ENCODE results near the gene ACTN3. TPM values are rescaled to one million over a fixed set of nuclear protein-coding genes. Genes with fewer than 3 reads are reported as not detected.

Gene ACTN3
- polyA plus RNA-seq, 1 donor from 2014 or later = not detected

GRCh38 chr11:66566221-66566620, 19.5 kb downstream of the ACTN3 start:
- Histone ChIP-seq H3K9me3 (ENCODE audit: low read length) (no peaks in the 10 kb centered on the region), H4K20me1 (ENCODE audit: insufficient read depth) (no peaks in the 10 kb centered on the region), H2AFZ (ENCODE audit: low read depth, low read length) (no peak overlapping the region), H3K9ac (ENCODE audit: low read length) (no peak overlapping the region), H3K36me3 (ENCODE audit: insufficient read depth, low read length) (no peaks in the 10 kb centered on the region), H3K4me3 (ENCODE audit: low read length) (no peak overlapping the region), H3K27ac (ENCODE audit: low read length) (no peak overlapping the region), H3K79me2 (replicated peaks; ENCODE audit: insufficient read depth, low read length) (no peaks in the 10 kb centered on the region), H3K9me2 (ENCODE audit: insufficient read depth, low read length) (no peaks in the 10 kb centered on the region), H3K4me2 (ENCODE audit: low read length) (no peak overlapping the region), H3K27me3 (ENCODE audit: insufficient read depth, low read depth, low read length) (no peaks in the 10 kb centered on the region), H3F3A (ENCODE audit: insufficient read depth, low read length, poor library complexity, severe bottlenecking) (no peaks in the 10 kb centered on the region)
- TF ChIP-seq POLR2AphosphoS5 (IDR thresholded peaks at IDR 0.05) = no peak
- TF ChIP-seq MXI1 (conservative IDR thresholded peaks at IDR 0.05; ENCODE audit: poor library complexity, severe bottlenecking) = no peak
- no peak for TF ChIP-seq EZH2 (IDR thresholded peaks at IDR 0.05; ENCODE audit: borderline replicate concordance, insufficient read depth, low read length, poor library complexity, severe bottlenecking)
- TF ChIP-seq EP300 (conservative IDR thresholded peaks at IDR 0.05; ENCODE audit: poor library complexity, severe bottlenecking) = no peak
- TF ChIP-seq CTCF (IDR thresholded peaks at IDR 0.05; ENCODE audit: poor library complexity, severe bottlenecking) = no peak
- no peak for TF ChIP-seq REST (IDR thresholded peaks at IDR 0.05; ENCODE audit: borderline replicate concordance)
- no peak for TF ChIP-seq SMC3 (conservative IDR thresholded peaks at IDR 0.05; ENCODE audit: poor library complexity)
- TF ChIP-seq TAF1 (IDR thresholded peaks at IDR 0.05; ENCODE audit: low read depth) = no peak
- no peak for TF ChIP-seq RAD21 (conservative IDR thresholded peaks at IDR 0.05)

GRCh38 chr11:66567787-66568123, 21.1 kb downstream of the ACTN3 start:
- no peak for TF ChIP-seq REST (IDR thresholded peaks at IDR 0.05; ENCODE audit: borderline replicate concordance)
- no peak for TF ChIP-seq TAF1 (IDR thresholded peaks at IDR 0.05; ENCODE audit: low read depth)
- TF ChIP-seq POLR2AphosphoS5 (IDR thresholded peaks at IDR 0.05) = no peak
- no peak for TF ChIP-seq EZH2 (IDR thresholded peaks at IDR 0.05; ENCODE audit: borderline replicate concordance, insufficient read depth, low read length, poor library complexity, severe bottlenecking)
- no peak for TF ChIP-seq SMC3 (conservative IDR thresholded peaks at IDR 0.05; ENCODE audit: poor library complexity)
- TF ChIP-seq MXI1 (conservative IDR thresholded peaks at IDR 0.05; ENCODE audit: poor library complexity, severe bottlenecking) = no peak
- no peak for TF ChIP-seq EP300 (conservative IDR thresholded peaks at IDR 0.05; ENCODE audit: poor library complexity, severe bottlenecking)
- TF ChIP-seq CTCF (IDR thresholded peaks at IDR 0.05; ENCODE audit: poor library complexity, severe bottlenecking) = no peak
- Histone ChIP-seq H3F3A (ENCODE audit: insufficient read depth, low read length, poor library complexity, severe bottlenecking) (no peaks in the 10 kb centered on the region), H2AFZ (ENCODE audit: low read depth, low read length) (no peak overlapping the region), H3K9me3 (ENCODE audit: low read length) (no peaks in the 10 kb centered on the region), H3K79me2 (replicated peaks; ENCODE audit: insufficient read depth, low read length) (no peaks in the 10 kb centered on the region), H3K36me3 (ENCODE audit: insufficient read depth, low read length) (no peaks in the 10 kb centered on the region), H3K27ac (ENCODE audit: low read length) (no peak overlapping the region), H4K20me1 (ENCODE audit: insufficient read depth) (no peaks in the 10 kb centered on the region), H3K9ac (ENCODE audit: low read length) (no peak overlapping the region), H3K4me3 (ENCODE audit: low read length) (no peak overlapping the region), H3K27me3 (ENCODE audit: insufficient read depth, low read depth, low read length) (no peaks in the 10 kb centered on the region), H3K9me2 (ENCODE audit: insufficient read depth, low read length) (no peaks in the 10 kb centered on the region), H3K4me2 (ENCODE audit: low read length) (no peak overlapping the region)

Measured in neural cell (in vitro differentiated cells).